ENCODE measurements around the gene KDM5A.
A peak's percentile ranks its signal among the peaks of the same experiment; 100 is the strongest.
"Not testable (repeated sequence)": the region's sequence is repeated elsewhere in the genome, so short reads cannot be mapped to it uniquely, and the experiment has no call there.

KDM5A gene

GRCh38 chr12:386651-387050 lies 2.5 kb downstream of the KDM5A start:
- Histone ChIP-seq H3K27me3 (ENCODE audit: insufficient read depth, low read length) (no peaks in the 10 kb centered on the region), H3K4me1 (ENCODE audit: insufficient read depth, low read length) (peaks cover 21% of the 10 kb centered on the region; the same call in 1 of the 2 replicates), H3K27ac (ENCODE audit: low read depth, low read length) (no peak overlapping the region), H3K36me3 (ENCODE audit: insufficient read depth, low read length) (peaks cover 41% of the 10 kb centered on the region), H3K4me3 (ENCODE audit: low read length) (peak overlapping the region; percentile 85; the same call in 1 of the 2 replicates), H3K9ac (ENCODE audit: low read depth, low read length) (no peak overlapping the region), H3K9me3 (ENCODE audit: insufficient read depth, low read depth, low read length) (no peaks in the 10 kb centered on the region)
- 73% methylated on average over 3 of the region's 4 CpGs for WGBS

- Histone ChIP-seq H3K9me3 (ENCODE audit: insufficient read depth, low read depth, low read length) (peaks cover 11% of the 10 kb centered on the region), H3K36me3 (ENCODE audit: insufficient read depth, low read length) (peaks cover 48% of the 10 kb centered on the region)
- H3K4me1 ChIP-seq (ENCODE audit: insufficient read depth, low read length); H3K9ac ChIP-seq (ENCODE audit: low read depth, low read length); H3K4me3 ChIP-seq (ENCODE audit: low read length); H3K27me3 ChIP-seq (ENCODE audit: insufficient read depth, low read length); H3K27ac ChIP-seq (ENCODE audit: low read depth, low read length): not testable (repeated sequence)
- 93% methylated on average over 4 of the region's 5 CpGs for WGBS
These were observed 18.2 kb downstream of the KDM5A start for GRCh38 chr12:370739-371485.

- H3K9ac ChIP-seq (ENCODE audit: low read depth, low read length) = no peak overlapping the region
- H3K9me3 ChIP-seq (ENCODE audit: insufficient read depth, low read depth, low read length) = peaks cover 16% of the 10 kb centered on the region
- no peaks in the 10 kb centered on the region for H3K4me1 ChIP-seq (ENCODE audit: insufficient read depth, low read length)
- H3K27me3 ChIP-seq (ENCODE audit: insufficient read depth, low read length) = no peaks in the 10 kb centered on the region
- H3K36me3 ChIP-seq (ENCODE audit: insufficient read depth, low read length) = peaks cover 68% of the 10 kb centered on the region
- WGBS = no CpG with 5 or more reads among the region's 1 CpG
- H3K27ac ChIP-seq (ENCODE audit: low read depth, low read length) = no peak overlapping the region
- no peak overlapping the region for H3K4me3 ChIP-seq (ENCODE audit: low read length)
These were observed 21.1 kb downstream of the KDM5A start for GRCh38 chr12:367972-368371.

GRCh38 chr12:366820-367219 lies 22.3 kb downstream of the KDM5A start:
- H3K27me3 ChIP-seq (ENCODE audit: insufficient read depth, low read length) = no peaks in the 10 kb centered on the region
- H3K27ac ChIP-seq (ENCODE audit: low read depth, low read length) = no peak overlapping the region
- H3K36me3 ChIP-seq (ENCODE audit: insufficient read depth, low read length) = peaks cover 79% of the 10 kb centered on the region
- no peaks in the 10 kb centered on the region for H3K4me1 ChIP-seq (ENCODE audit: insufficient read depth, low read length)
- H3K9me3 ChIP-seq (ENCODE audit: insufficient read depth, low read depth, low read length) = peaks cover 16% of the 10 kb centered on the region
- WGBS = 93% methylated on average over 2 of the region's 2 CpGs
- H3K9ac ChIP-seq (ENCODE audit: low read depth, low read length) = no peak overlapping the region
- H3K4me3 ChIP-seq (ENCODE audit: low read length) = no peak overlapping the region

GRCh38 chr12:359091-359490 lies 30.0 kb downstream of the KDM5A start:
- 95% methylated on average over 1 of the region's 1 CpG for WGBS
- Histone ChIP-seq H3K27ac (ENCODE audit: low read depth, low read length) (no peak overlapping the region), H3K9me3 (ENCODE audit: insufficient read depth, low read depth, low read length) (peaks cover 3% of the 10 kb centered on the region; the same call in 1 of the 2 replicates), H3K4me1 (ENCODE audit: insufficient read depth, low read length) (no peaks in the 10 kb centered on the region), H3K9ac (ENCODE audit: low read depth, low read length) (no peak overlapping the region), H3K4me3 (ENCODE audit: low read length) (no peak overlapping the region), H3K27me3 (ENCODE audit: insufficient read depth, low read length) (no peaks in the 10 kb centered on the region), H3K36me3 (ENCODE audit: insufficient read depth, low read length) (peaks cover 84% of the 10 kb centered on the region)

GRCh38 chr12:356276-356988 lies 32.7 kb downstream of the KDM5A start:
- Histone ChIP-seq H3K27ac (ENCODE audit: low read depth, low read length) (no peak overlapping the region), H3K9me3 (ENCODE audit: insufficient read depth, low read depth, low read length) (peaks cover 3% of the 10 kb centered on the region; the same call in 1 of the 2 replicates), H3K36me3 (ENCODE audit: insufficient read depth, low read length) (peaks cover 82% of the 10 kb centered on the region), H3K9ac (ENCODE audit: low read depth, low read length) (no peak overlapping the region), H3K27me3 (ENCODE audit: insufficient read depth, low read length) (no peaks in the 10 kb centered on the region), H3K4me1 (ENCODE audit: insufficient read depth, low read length) (no peaks in the 10 kb centered on the region), H3K4me3 (ENCODE audit: low read length) (no peak overlapping the region)
- WGBS = 95% methylated on average over 7 of the region's 7 CpGs

GRCh38 chr12:351197-351596 lies 37.9 kb downstream of the KDM5A start:
- WGBS = 92% methylated on average over 4 of the region's 4 CpGs
- H3K36me3 ChIP-seq (ENCODE audit: insufficient read depth, low read length) = peaks cover 68% of the 10 kb centered on the region

GRCh38 chr12:349625-350024 lies 39.5 kb downstream of the KDM5A start:
- H3K9ac ChIP-seq (ENCODE audit: low read depth, low read length); H3K27me3 ChIP-seq (ENCODE audit: insufficient read depth, low read length); H3K4me1 ChIP-seq (ENCODE audit: insufficient read depth, low read length); H3K27ac ChIP-seq (ENCODE audit: low read depth, low read length); H3K4me3 ChIP-seq (ENCODE audit: low read length); H3K9me3 ChIP-seq (ENCODE audit: insufficient read depth, low read depth, low read length): not testable (repeated sequence)
- WGBS = 96% methylated on average over 7 of the region's 7 CpGs
- H3K36me3 ChIP-seq (ENCODE audit: insufficient read depth, low read length) = peaks cover 52% of the 10 kb centered on the region

More at GRCh38 chr12:351197-351596, 37.9 kb downstream of the KDM5A start:
- H3K9ac ChIP-seq (ENCODE audit: low read depth, low read length); H3K27me3 ChIP-seq (ENCODE audit: insufficient read depth, low read length); H3K9me3 ChIP-seq (ENCODE audit: insufficient read depth, low read depth, low read length); H3K27ac ChIP-seq (ENCODE audit: low read depth, low read length); H3K4me1 ChIP-seq (ENCODE audit: insufficient read depth, low read length); H3K4me3 ChIP-seq (ENCODE audit: low read length): not testable (repeated sequence)

GRCh38 chr12:343036-343435 lies 46.1 kb downstream of the KDM5A start:
- H3K9me3 ChIP-seq (ENCODE audit: insufficient read depth, low read depth, low read length); H3K27ac ChIP-seq (ENCODE audit: low read depth, low read length); H3K9ac ChIP-seq (ENCODE audit: low read depth, low read length); H3K4me1 ChIP-seq (ENCODE audit: insufficient read depth, low read length); H3K4me3 ChIP-seq (ENCODE audit: low read length); H3K27me3 ChIP-seq (ENCODE audit: insufficient read depth, low read length): not testable (repeated sequence)
- H3K36me3 ChIP-seq (ENCODE audit: insufficient read depth, low read length) = peaks cover 25% of the 10 kb centered on the region
- 90% methylated on average over 7 of the region's 7 CpGs for WGBS

GRCh38 chr12:337039-337438 lies 52.1 kb downstream of the KDM5A start:
- WGBS = 93% methylated on average over 5 of the region's 6 CpGs
- no peak overlapping the region for H3K27ac ChIP-seq (ENCODE audit: low read depth, low read length)
- H3K36me3 ChIP-seq (ENCODE audit: insufficient read depth, low read length) = peaks cover 56% of the 10 kb centered on the region
- H3K9me3 ChIP-seq (ENCODE audit: insufficient read depth, low read depth, low read length) = no peaks in the 10 kb centered on the region
- H3K4me1 ChIP-seq (ENCODE audit: insufficient read depth, low read length) = no peaks in the 10 kb centered on the region
- H3K4me3 ChIP-seq (ENCODE audit: low read length) = no peak overlapping the region
- H3K9ac ChIP-seq (ENCODE audit: low read depth, low read length) = no peak overlapping the region
- H3K27me3 ChIP-seq (ENCODE audit: insufficient read depth, low read length) = no peaks in the 10 kb centered on the region

GRCh38 chr12:334125-334524 lies 55.0 kb downstream of the KDM5A start:
- H3K4me3 ChIP-seq (ENCODE audit: low read length) = no peak overlapping the region
- peaks cover 70% of the 10 kb centered on the region for H3K36me3 ChIP-seq (ENCODE audit: insufficient read depth, low read length)
- 100% methylated on average over 1 of the region's 1 CpG for WGBS
- no peak overlapping the region for H3K9ac ChIP-seq (ENCODE audit: low read depth, low read length)
- H3K27ac ChIP-seq (ENCODE audit: low read depth, low read length) = no peak overlapping the region
- H3K27me3 ChIP-seq (ENCODE audit: insufficient read depth, low read length) = no peaks in the 10 kb centered on the region
- H3K4me1 ChIP-seq (ENCODE audit: insufficient read depth, low read length) = no peaks in the 10 kb centered on the region
- H3K9me3 ChIP-seq (ENCODE audit: insufficient read depth, low read depth, low read length) = no peaks in the 10 kb centered on the region

Measured in HUES64 (cell line).